HepG2 (cell line): ENCODE results near the gene TMED9. TPM values are rescaled to one million over a fixed set of nuclear protein-coding genes. Genes with fewer than 3 reads are reported as not detected.

Source experiments
- ARNTL ChIP-seq: sonication (generic); formaldehyde crosslinking; IDR thresholded peaks from 2 replicates; pipeline ENCODE4 v1.4.0; 2020; ENCODE audit warnings: mild to moderate bottlenecking, missing genetic modification reagents
- ASH2L ChIP-seq: fragments of 300-600, 200-600 bp; sonication (generic); IDR thresholded peaks from 2 replicates; pipeline ENCODE4 v1.7.0; 2017; ENCODE audit warnings: low read depth, mild to moderate bottlenecking, moderate library complexity, mixed read lengths, low read length; ENCODE audit not compliant: insufficient read length
- CENPX ChIP-seq: sonication (generic); formaldehyde crosslinking; IDR thresholded peaks from 2 replicates; pipeline ENCODE4 v1.9.0; 2021; ENCODE audit warnings: mild to moderate bottlenecking, missing genetic modification reagents, moderate library complexity
- EP300 ChIP-seq, 3 experiments: sonication (generic) in 1 of 3; formaldehyde crosslinking in 1 of 3; IDR thresholded peaks; 2 replicates each; pipeline versions ENCODE4 v1.5.1 to v1.6.1; 2011 to 2020; ENCODE audit warnings: low read depth in 2 of 3, low read length in 2 of 3, borderline replicate concordance in 1 of 3, improper control_type of control experiment in 1 of 3, mild to moderate bottlenecking in 1 of 3, missing genetic modification reagents in 1 of 3, moderate library complexity in 1 of 3
- HDAC1 ChIP-seq: sonication (generic); formaldehyde crosslinking; IDR thresholded peaks from 2 replicates; pipeline ENCODE4 v1.5.1; 2020; ENCODE audit warnings: mild to moderate bottlenecking, missing genetic modification reagents
- KDM5B ChIP-seq: sonication (generic); formaldehyde crosslinking; IDR thresholded peaks from 2 replicates; pipeline ENCODE4 v1.4.0; 2020; ENCODE audit warnings: missing genetic modification reagents, mild to moderate bottlenecking, borderline replicate concordance
- KDM6A ChIP-seq: IDR thresholded peaks from 2 replicates; pipeline ENCODE4 v1.6.1; 2016; ENCODE audit warnings: low read depth
- KLF13 ChIP-seq: sonication (generic); formaldehyde crosslinking; IDR thresholded peaks from 2 replicates; pipeline ENCODE4 v1.4.0; 2020; ENCODE audit warnings: mild to moderate bottlenecking, missing genetic modification reagents
- MED13 ChIP-seq: sonication (generic); formaldehyde crosslinking; IDR thresholded peaks from 2 replicates; pipeline ENCODE4 v1.5.0; 2020; ENCODE audit warnings: missing genetic modification reagents
- NFYB ChIP-seq: sonication (generic); formaldehyde crosslinking; IDR thresholded peaks from 2 replicates; pipeline ENCODE4 v1.4.0; 2020; ENCODE audit warnings: missing genetic modification reagents
- PLSCR1 ChIP-seq: sonication (generic); formaldehyde crosslinking; IDR thresholded peaks from 2 replicates; pipeline ENCODE4 v1.5.0; 2020; ENCODE audit warnings: missing genetic modification reagents, mild to moderate bottlenecking, borderline replicate concordance
- POLR2G ChIP-seq: fragments of 200-400 bp; formaldehyde crosslinking; IDR thresholded peaks from 2 replicates; pipeline ENCODE4 v1.6.1; 2018; ENCODE audit warnings: mild to moderate bottlenecking, low read depth, low read length, moderate library complexity
- SKIL ChIP-seq: sonication (generic); formaldehyde crosslinking; IDR thresholded peaks from 2 replicates; pipeline ENCODE4 v1.8.0; 2022; ENCODE audit warnings: missing genetic modification reagents, mild to moderate bottlenecking, moderate library complexity, borderline replicate concordance
- TBL1XR1 ChIP-seq: fragments of 150-350 bp; IDR thresholded peaks from 2 replicates; pipeline ENCODE4 v1.6.1; 2014; ENCODE audit warnings: borderline replicate concordance, low read length; ENCODE audit not compliant: partially characterized antibody
- TFDP1 ChIP-seq: IDR thresholded peaks from 2 replicates; pipeline ENCODE4 v1.6.1; 2016; ENCODE audit warnings: missing compliant biosample characterization, missing genetic modification reagents, borderline replicate concordance
- ZMYM4 ChIP-seq: sonication (generic); formaldehyde crosslinking; IDR thresholded peaks from 2 replicates; pipeline ENCODE4 v1.8.1; 2023; ENCODE audit warnings: mild to moderate bottlenecking, missing genetic modification reagents
- ZNF468 ChIP-seq: sonication (generic); formaldehyde crosslinking; IDR thresholded peaks from 2 replicates; pipeline ENCODE4 v1.8.0; 2022; ENCODE audit warnings: mild to moderate bottlenecking, moderate library complexity, missing genetic modification reagents
- ZNF777 ChIP-seq: sonication (generic); formaldehyde crosslinking; IDR thresholded peaks from 2 replicates; pipeline ENCODE4 v1.4.0; 2020; ENCODE audit warnings: missing genetic modification reagents
- ZNF841 ChIP-seq: sonication (generic); formaldehyde crosslinking; IDR thresholded peaks from 2 replicates; pipeline ENCODE4 v1.8.1; 2023; ENCODE audit warnings: missing genetic modification reagents, borderline replicate concordance
- ZSCAN12 ChIP-seq: sonication (generic); formaldehyde crosslinking; IDR thresholded peaks from 2 replicates; pipeline ENCODE4 v1.9.0; 2021; ENCODE audit warnings: mild to moderate bottlenecking, missing genetic modification reagents
- polyA plus RNA-seq, 8 experiments: library from polyadenylated mRNA; depleted of rRNA in 3 of 8; stranded (reverse) in 7 of 8; unstranded in 1 of 8; fragments of >200 nt; fragmentation: Illumina TruSeq in 4 of 8; extraction: Trizol in 4 of 8; gene quantifications; 2 replicates each; pipeline versions ENCODE4 v1.2.1 to v1.2.3, GENCODE V29; 2011 to 2016; ENCODE audit warnings: low read depth in 4 of 8, missing spikeins in 1 of 8, mixed read lengths in 1 of 8; ENCODE audit not compliant: insufficient read depth in 1 of 8
- total RNA-seq, 5 experiments: library from RNA; depleted of rRNA; stranded (reverse); fragments of >200 nt; fragmentation: Illumina TruSeq; extraction: Trizol; gene quantifications; 2 replicates each; pipeline ENCODE4 v1.2.3, GENCODE V29; 2016; ENCODE audit warnings: low read depth in 1 of 5
- TF ChIP-seq, protein P1 (sequence below): sonication (generic); formaldehyde crosslinking; IDR thresholded peaks from 2 replicates; pipeline ENCODE4 v1.4.0; 2020; ENCODE audit warnings: mild to moderate bottlenecking, missing genetic modification reagents
- TF ChIP-seq, protein P2 (sequence below): IDR thresholded peaks from 2 replicates; pipeline ENCODE4 v1.6.1; 2012; ENCODE audit warnings: inconsistent platforms

The TMED9 gene
- total and polyA plus RNA-seq, 2 of the 13 experiments (the other 11 are each of a cell fraction or from before 2014, with no cell fraction given), result 161 to 350 TPM

- TF ChIP-seq KDM5B (CRISPR knock-in tag), result peak; percentile 59; the same call in 1 of the 2 replicates
- no peak for TF ChIP-seq CENPX (CRISPR knock-in tag)
- TF ChIP-seq NFYB (CRISPR knock-in tag), result peak; percentile 80
- peak; percentile 40; the same call in 1 of the 2 replicates for TF ChIP-seq ARNTL
- TF ChIP-seq ASH2L, result peak; percentile 78
- no peak for TF ChIP-seq ZNF841 (CRISPR knock-in tag)
- TF ChIP-seq PLSCR1 (CRISPR knock-in tag), result no peak
- TF ChIP-seq SKIL (CRISPR knock-in tag), result 0 out of 2 replicates have a peak, but pooled peaks have one; percentile 30
- TF ChIP-seq ZNF468 (CRISPR knock-in tag), result no peak
- no peak for TF ChIP-seq ZSCAN12 (CRISPR knock-in tag)
- peak; percentile 27; the same call in 1 of the 2 replicates for TF ChIP-seq ZMYM4 (CRISPR knock-in tag)
- TF ChIP-seq TFDP1, result peak; percentile 83; the same call in 1 of the 2 replicates
- TF ChIP-seq KDM6A (CRISPR knock-in tag), result no peak
- TF ChIP-seq POLR2G, result peak; percentile 92
- no peak for TF ChIP-seq MED13
- no peak for TF ChIP-seq EP300 (IDR thresholded peaks at IDR 0.05; ENCODE audit: low read depth in 2 of 2, low read length in 2 of 2)
- no peak for TF ChIP-seq EP300 (CRISPR knock-in tag; IDR thresholded peaks at IDR 0.05; ENCODE audit: borderline replicate concordance)
- TF ChIP-seq, protein P1, sequence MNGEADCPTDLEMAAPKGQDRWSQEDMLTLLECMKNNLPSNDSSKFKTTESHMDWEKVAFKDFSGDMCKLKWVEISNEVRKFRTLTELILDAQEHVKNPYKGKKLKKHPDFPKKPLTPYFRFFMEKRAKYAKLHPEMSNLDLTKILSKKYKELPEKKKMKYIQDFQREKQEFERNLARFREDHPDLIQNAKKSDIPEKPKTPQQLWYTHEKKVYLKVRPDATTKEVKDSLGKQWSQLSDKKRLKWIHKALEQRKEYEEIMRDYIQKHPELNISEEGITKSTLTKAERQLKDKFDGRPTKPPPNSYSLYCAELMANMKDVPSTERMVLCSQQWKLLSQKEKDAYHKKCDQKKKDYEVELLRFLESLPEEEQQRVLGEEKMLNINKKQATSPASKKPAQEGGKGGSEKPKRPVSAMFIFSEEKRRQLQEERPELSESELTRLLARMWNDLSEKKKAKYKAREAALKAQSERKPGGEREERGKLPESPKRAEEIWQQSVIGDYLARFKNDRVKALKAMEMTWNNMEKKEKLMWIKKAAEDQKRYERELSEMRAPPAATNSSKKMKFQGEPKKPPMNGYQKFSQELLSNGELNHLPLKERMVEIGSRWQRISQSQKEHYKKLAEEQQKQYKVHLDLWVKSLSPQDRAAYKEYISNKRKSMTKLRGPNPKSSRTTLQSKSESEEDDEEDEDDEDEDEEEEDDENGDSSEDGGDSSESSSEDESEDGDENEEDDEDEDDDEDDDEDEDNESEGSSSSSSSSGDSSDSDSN (CRISPR knock-in tag), result peak; percentile 84
- peak; percentile 81 for TF ChIP-seq HDAC1 (CRISPR knock-in tag)
- TF ChIP-seq, protein P2, sequence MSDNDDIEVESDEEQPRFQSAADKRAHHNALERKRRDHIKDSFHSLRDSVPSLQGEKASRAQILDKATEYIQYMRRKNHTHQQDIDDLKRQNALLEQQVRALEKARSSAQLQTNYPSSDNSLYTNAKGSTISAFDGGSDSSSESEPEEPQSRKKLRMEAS, result peak; percentile 73; the same call in 1 of the 2 replicates
- TF ChIP-seq ZNF777, result peak; percentile 54; the same call in 1 of the 2 replicates
- TF ChIP-seq KLF13, result 0 out of 2 replicates have a peak, but pooled peaks have one; percentile 19
- peak; percentile 16 for TF ChIP-seq TBL1XR1
Observed at GRCh38 chr5:177592010-177592834, at the start of gene TMED9 (continued).
